HG03575 (cell line): ENCODE measurements around the gene SEMA5B.

Experiments
- ATAC-seq: cut with Tn5 transposase; IDR thresholded peaks from one replicate; pipeline ENCODE4 v1.9.1; 2021; ENCODE audit not compliant: unreplicated experiment, insufficient number of reproducible peaks, low FRiP score; ENCODE audit errors: extremely low read depth

Gene SEMA5B

GRCh38 chr3:122890077-122890719 is 137.4 kb downstream of the SEMA5B start:
- ATAC-seq, result no peak

GRCh38 chr3:122886946-122887345 is 140.6 kb downstream of the SEMA5B start:
- ATAC-seq, result no peak

GRCh38 chr3:122886251-122886650 is 141.3 kb downstream of the SEMA5B start:
- no peak for ATAC-seq

- ATAC-seq, result no peak
Measured at GRCh38 chr3:122882361-122882947, 145.1 kb downstream of the SEMA5B start.

GRCh38 chr3:122880624-122881023 is 146.9 kb downstream of the SEMA5B start:
- no peak for ATAC-seq

- no peak for ATAC-seq
Measured at GRCh38 chr3:122880173-122880572, 147.4 kb downstream of the SEMA5B start.

GRCh38 chr3:122875547-122876127 is 151.9 kb downstream of the SEMA5B start:
- no peak for ATAC-seq

GRCh38 chr3:122873741-122874515 is 153.6 kb downstream of the SEMA5B start:
- ATAC-seq, result no peak

- ATAC-seq, result no peak
Measured at GRCh38 chr3:122868322-122868721, 159.2 kb downstream of the SEMA5B start.

GRCh38 chr3:122864498-122864897 is 163.1 kb downstream of the SEMA5B start:
- ATAC-seq, result no peak

- ATAC-seq, result no peak
Measured at GRCh38 chr3:122862381-122862780, 165.2 kb downstream of the SEMA5B start.
